ENCODE data around the gene SETD4. TPM values are rescaled to one million over a fixed set of nuclear protein-coding genes. Genes with fewer than 3 reads are reported as not detected.

Gene SETD4
- total and polyA plus RNA-seq, 4 donors: 8.1 to 30.3 (median 16.3) TPM

- H3K9me3 ChIP-seq (ENCODE audit: control insufficient read depth in 4 of 4, insufficient read depth in 3 of 4, low read length in 3 of 4): no peaks in the 10 kb centered on the region
- no peak for TF ChIP-seq CTCF (IDR thresholded peaks at IDR 0.05; ENCODE audit: control extremely low read depth, extremely low read depth)
- peaks cover 0 to 15% (median 5%) of the 10 kb centered on the region in 5 donors for H3K4me1 ChIP-seq (ENCODE audit: control insufficient read depth in 5 of 5, insufficient read depth in 5 of 5, low read length in 5 of 5)
- no peak for DNase-seq
- H3K27ac ChIP-seq (ENCODE audit: low read depth in 1 of 2, low read length in 1 of 2): no peak overlapping the region
- ATAC-seq (ENCODE audit: insufficient read depth, low FRiP score): no peak
- WGBS, 2 donors: 95% methylated on average over 8 of the region's 8 CpGs
- H3K27me3 ChIP-seq (ENCODE audit: control insufficient read depth in 3 of 3, insufficient read depth in 3 of 3, low read length in 2 of 3): no peaks in the 10 kb centered on the region
- no peak overlapping the region for H3K9ac ChIP-seq (ENCODE audit: insufficient read depth in 1 of 2, low read length in 2 of 2)
- no peaks in the 10 kb centered on the region for H3K36me3 ChIP-seq (ENCODE audit: control insufficient read depth in 4 of 4, insufficient read depth in 4 of 4, low read length in 4 of 4)
- H3K4me3 ChIP-seq: no peak overlapping the region
Measured at GRCh38 chr21:36024782-36025181, 35.5 kb downstream of the SETD4 start.

GRCh38 chr21:36023092-36023480 lies 37.2 kb downstream of the SETD4 start:
- ATAC-seq (ENCODE audit: insufficient read depth, low FRiP score): no peak
- WGBS, 2 donors: 60 to 72% methylated on average over 3 of the region's 3 CpGs

GRCh38 chr21:36022427-36023091 lies 37.8 kb downstream of the SETD4 start:
- ATAC-seq (ENCODE audit: insufficient read depth, low FRiP score) (no peak), DNase-seq (peak in 1 of 3 donors; percentile 27)
- 46 to 55% methylated on average over 6 of the region's 6 CpGs for WGBS, 2 donors
- TF ChIP-seq CTCF (IDR thresholded peaks at IDR 0.05; ENCODE audit: control extremely low read depth, extremely low read depth): no peak
- Histone ChIP-seq H3K4me1 (ENCODE audit: control insufficient read depth in 5 of 5, insufficient read depth in 5 of 5, low read length in 5 of 5) (peaks cover 0 to 12% (median 5%) of the 10 kb centered on the region in 5 donors), H3K27ac (ENCODE audit: low read depth in 1 of 2, low read length in 1 of 2) (no peak overlapping the region), H3K9ac (ENCODE audit: insufficient read depth in 1 of 2, low read length in 2 of 2) (no peak overlapping the region), H3K27me3 (ENCODE audit: control insufficient read depth in 3 of 3, insufficient read depth in 3 of 3, low read length in 2 of 3) (no peaks in the 10 kb centered on the region), H3K4me3 (no peak overlapping the region), H3K9me3 (ENCODE audit: control insufficient read depth in 4 of 4, insufficient read depth in 3 of 4, low read length in 3 of 4) (no peaks in the 10 kb centered on the region), H3K36me3 (ENCODE audit: control insufficient read depth in 4 of 4, insufficient read depth in 4 of 4, low read length in 4 of 4) (no peaks in the 10 kb centered on the region)

More at GRCh38 chr21:36023092-36023480, 37.2 kb downstream of the SETD4 start:
- Histone ChIP-seq H3K9ac (ENCODE audit: insufficient read depth in 1 of 2, low read length in 2 of 2) (no peak overlapping the region), H3K27me3 (ENCODE audit: control insufficient read depth in 3 of 3, insufficient read depth in 3 of 3, low read length in 2 of 3) (no peaks in the 10 kb centered on the region), H3K4me1 (ENCODE audit: control insufficient read depth in 5 of 5, insufficient read depth in 5 of 5, low read length in 5 of 5) (peaks cover 0 to 12% (median 5%) of the 10 kb centered on the region in 5 donors), H3K36me3 (ENCODE audit: control insufficient read depth in 4 of 4, insufficient read depth in 4 of 4, low read length in 4 of 4) (no peaks in the 10 kb centered on the region), H3K27ac (ENCODE audit: low read depth in 1 of 2, low read length in 1 of 2) (no peak overlapping the region), H3K4me3 (no peak overlapping the region), H3K9me3 (ENCODE audit: control insufficient read depth in 4 of 4, insufficient read depth in 3 of 4, low read length in 3 of 4) (no peaks in the 10 kb centered on the region)
- no peak for TF ChIP-seq CTCF (IDR thresholded peaks at IDR 0.05; ENCODE audit: control extremely low read depth, extremely low read depth)
- peak; percentile 28 to 80 (median 76) for DNase-seq
